GM18907 (cell line): ENCODE measurements around the gene GAB2.
"Not testable (repeated sequence)": the region's sequence is repeated elsewhere in the genome, so short reads cannot be mapped to it uniquely, and the experiment has no call there.

ENCODE experiments used
- ATAC-seq: cut with Tn5 transposase; IDR thresholded peaks from one replicate; pipeline ENCODE4 v1.9.1; 2021; ENCODE audit warnings: mild to moderate bottlenecking, moderate library complexity; ENCODE audit not compliant: unreplicated experiment

GAB2 gene

GRCh38 chr11:78226684-78227680 lies 190.6 kb downstream of the GAB2 start:
- no peak for ATAC-seq

DNA sequence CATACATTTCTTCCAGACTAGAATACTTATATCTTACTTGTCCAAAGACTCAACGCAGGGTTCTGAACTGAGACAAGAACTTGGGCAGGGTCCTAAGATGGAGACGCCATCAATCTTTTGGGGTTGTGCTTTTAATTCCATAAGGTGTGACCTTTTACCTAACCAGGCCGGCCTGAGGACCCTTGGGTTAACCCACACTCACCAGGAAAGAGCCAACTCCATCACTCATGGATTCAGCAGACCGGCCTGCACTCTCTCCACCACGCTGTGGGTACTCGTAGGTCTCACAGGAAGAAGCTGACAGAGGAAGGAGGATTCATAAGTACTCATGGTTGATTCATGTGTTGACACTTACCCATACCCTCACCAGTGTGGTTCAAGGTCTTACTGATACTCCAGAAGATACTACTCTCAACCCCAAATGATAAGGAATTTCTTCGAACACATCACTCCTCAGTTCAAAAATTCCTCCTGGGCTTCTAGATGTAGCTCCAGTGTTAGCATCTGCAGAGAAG lies 192.7 kb downstream of the GAB2 start:
- no peak for ATAC-seq

- no peak for ATAC-seq
Measured at GRCh38 chr11:78224506-78224905, 193.1 kb downstream of the GAB2 start.

DNA sequence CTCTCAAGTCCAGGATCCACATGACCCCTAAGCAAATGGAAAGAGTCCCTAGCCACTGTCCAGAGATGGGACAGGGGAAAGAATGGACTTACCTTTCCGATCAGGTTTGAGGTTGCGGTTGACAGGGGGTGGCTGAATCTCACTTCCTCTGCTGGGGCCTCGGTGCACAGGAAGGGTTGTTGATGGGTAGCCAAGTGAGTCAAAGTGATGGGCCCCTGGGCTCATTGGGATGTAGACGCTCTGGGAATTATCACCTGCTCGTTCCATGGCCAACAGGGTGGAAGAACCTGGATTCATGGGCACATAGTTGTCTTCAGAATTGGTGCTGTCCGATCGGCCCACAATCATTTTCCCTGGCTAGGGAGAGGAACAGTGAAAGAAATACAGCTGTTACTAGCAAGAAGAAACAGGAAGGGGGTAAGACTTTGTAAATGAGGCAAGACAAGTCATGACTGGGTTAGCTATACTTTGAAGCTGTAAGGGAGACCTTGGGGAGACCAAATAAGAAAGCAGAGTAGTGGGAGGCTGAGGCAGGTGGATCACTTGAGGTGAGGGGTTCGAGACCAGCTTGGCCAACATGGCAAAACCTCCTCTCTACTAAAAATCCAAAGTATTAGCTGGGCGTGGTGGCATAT lies 194.2 kb downstream of the GAB2 start:
- peak; percentile 84 for ATAC-seq

GRCh38 chr11:78222726-78223125 lies 194.9 kb downstream of the GAB2 start:
- ATAC-seq, result not testable (repeated sequence)

- ATAC-seq, result no peak
Measured at GRCh38 chr11:78221396-78222315, 196.0 kb downstream of the GAB2 start.

DNA sequence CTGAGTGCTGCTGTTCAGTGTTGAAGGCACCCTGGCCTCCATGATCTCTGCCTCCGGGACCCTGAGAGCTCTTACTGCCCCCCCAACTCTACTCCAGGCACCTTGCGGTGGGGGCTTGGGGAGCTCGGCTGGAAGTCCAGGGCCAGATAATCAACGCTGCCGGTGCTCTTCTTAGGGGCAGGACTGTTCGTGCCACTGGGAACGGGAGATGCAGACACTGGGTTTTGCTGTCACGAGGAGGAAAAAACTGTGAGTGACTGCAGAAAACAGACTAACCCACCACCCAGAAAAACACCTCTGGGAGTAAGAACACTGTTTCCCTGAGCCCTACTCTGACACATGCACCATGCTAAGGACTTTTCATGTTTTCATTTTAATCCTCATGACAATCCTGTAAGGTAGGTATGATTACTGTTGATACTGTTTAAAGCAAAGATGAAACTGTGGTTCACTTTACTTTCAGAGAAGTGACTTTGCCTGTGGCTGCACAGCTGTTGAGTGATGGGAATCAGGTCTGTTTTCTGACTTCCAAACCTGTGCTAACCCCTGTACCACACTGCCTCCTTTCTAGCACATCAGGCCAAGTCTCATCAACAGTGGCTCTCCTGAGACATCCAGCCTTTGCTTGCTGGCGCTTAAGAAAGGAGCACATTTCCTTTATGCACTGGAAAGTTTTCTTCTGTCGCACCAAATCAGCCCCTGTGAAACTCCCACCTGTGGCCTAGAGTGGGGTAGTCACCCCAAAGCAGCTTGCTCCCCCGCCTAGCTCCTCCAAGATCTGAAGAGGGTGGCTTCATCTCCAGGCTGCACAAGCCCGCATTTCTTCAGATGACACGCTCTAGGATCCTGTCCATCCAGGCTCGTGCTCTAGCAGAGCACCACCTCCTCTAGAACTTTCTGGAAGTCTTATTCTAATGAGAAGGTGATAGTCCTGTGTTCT lies 197.1 kb downstream of the GAB2 start:
- no peak for ATAC-seq

DNA sequence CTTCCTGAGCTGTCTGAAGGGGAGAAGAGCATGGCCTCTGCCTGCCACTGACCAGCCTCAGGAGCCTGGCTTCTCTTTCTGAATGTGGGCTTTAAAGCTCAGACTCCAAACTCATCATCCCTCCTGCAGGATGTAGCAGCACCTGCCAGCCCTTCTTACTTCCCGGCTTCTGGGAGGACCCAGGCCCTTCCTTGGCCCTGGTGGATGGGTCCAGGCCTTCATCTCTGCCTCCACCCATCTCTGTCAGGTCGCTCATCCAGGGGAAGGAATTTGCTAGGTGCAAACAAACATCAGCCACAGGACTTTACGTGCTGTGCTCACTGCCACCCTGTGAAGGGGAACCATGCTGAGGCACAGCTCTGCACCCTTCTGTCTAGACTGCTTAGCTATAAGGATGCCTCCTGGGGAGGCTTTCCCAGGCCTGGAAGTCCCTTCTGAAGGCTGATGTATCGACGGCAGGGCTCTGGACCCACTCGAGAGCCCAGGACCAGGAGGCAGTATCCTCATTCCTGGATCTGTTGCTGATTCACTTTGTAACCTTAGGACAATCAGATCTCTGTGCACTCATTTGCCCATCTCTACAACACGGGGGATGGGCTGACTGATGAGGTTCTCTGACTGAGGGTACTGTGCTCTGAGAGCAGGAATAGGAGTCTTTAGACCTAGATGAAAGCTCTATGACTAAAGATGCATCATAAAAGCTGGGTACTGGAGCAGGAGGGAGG lies 198.0 kb downstream of the GAB2 start:
- ATAC-seq, result no peak

- no peak for ATAC-seq
Measured at GRCh38 chr11:78218707-78219492, 198.7 kb downstream of the GAB2 start.

DNA sequence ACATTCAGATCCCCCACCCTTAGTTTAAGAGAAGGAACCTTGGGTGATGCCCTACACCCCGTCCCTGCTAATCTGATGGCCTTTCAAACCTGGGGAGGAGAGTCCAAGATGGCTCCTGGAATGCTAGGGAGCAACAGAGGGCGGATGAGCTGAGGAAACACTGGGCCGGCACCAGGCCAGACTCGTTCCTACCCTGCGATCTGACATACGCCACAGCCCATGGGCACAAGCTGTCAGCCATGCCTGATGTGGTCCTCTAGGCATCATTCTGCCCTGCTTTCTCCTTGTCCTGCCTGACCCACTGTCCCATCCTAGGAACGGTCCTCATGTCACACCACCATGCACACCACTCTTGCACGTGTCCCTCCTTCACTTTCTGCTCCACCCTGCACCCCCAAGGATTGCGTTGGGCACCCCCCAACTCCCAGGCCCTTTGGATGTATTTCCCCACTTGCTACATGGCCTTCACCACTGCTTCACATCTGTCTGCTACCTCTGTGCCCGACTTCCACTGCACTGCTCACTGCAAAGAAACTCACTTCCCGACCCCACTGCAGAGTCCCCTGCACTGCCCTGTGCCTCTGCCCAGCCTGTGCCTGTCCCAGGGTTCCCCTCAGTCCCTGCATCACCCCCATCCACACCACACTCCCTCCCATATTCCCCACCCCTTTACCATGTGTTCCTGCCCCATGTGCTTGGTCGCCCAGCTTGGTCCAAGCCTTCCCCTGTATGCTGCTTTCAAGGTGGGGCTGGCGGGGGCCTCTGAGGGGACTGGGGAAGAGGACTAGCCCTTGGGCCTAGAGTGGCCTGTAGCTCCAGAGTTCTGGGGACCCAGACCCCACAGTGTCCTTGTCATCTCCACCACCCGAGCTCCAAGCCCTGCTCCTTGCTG lies 199.7 kb downstream of the GAB2 start:
- ATAC-seq, result no peak

- ATAC-seq, result no peak
Measured at GRCh38 chr11:78216571-78217287, 200.9 kb downstream of the GAB2 start.

GRCh38 chr11:78216021-78216420 lies 201.6 kb downstream of the GAB2 start:
- no peak for ATAC-seq

DNA sequence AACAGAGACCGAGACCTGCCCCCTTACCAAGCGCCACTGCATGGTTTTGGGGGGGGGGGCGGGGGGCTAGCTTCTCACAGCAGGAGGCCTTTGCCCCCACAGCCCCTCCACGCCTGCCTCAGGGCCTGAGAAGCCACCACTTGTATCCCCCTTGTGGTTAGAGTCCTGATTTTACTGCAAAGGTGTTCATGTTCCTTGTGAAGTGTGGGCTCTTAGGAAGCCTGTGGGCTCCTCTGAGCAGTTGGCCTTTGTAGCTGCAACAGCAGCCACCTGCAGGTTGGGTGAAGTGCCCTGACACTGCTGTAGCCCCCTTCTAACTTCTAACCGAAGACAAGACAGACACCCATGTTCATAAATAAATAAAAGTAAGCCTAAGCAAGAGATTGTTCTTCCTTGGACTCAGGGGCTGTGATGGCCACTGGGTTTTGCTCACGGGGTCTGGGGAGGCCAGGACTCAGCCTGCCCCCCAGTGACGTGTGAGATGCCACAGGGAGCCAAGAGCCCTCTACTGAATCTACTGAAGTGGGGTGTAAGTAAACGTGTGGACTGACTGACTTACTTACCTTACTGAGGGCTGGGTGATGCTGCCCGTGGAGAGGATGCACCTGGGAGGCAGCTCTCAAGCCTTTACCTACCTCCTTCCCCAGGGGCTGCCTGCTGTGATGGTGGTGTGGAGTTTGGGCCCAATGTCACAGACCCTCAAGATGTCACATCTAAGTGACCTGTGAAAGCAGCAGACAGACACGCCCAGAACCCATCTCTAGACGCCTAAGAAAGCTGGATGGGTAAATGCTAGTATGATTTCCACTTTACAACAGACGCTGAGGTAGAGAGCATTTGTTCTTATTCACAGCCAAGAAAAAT lies 203.1 kb downstream of the GAB2 start:
- no peak for ATAC-seq

DNA sequence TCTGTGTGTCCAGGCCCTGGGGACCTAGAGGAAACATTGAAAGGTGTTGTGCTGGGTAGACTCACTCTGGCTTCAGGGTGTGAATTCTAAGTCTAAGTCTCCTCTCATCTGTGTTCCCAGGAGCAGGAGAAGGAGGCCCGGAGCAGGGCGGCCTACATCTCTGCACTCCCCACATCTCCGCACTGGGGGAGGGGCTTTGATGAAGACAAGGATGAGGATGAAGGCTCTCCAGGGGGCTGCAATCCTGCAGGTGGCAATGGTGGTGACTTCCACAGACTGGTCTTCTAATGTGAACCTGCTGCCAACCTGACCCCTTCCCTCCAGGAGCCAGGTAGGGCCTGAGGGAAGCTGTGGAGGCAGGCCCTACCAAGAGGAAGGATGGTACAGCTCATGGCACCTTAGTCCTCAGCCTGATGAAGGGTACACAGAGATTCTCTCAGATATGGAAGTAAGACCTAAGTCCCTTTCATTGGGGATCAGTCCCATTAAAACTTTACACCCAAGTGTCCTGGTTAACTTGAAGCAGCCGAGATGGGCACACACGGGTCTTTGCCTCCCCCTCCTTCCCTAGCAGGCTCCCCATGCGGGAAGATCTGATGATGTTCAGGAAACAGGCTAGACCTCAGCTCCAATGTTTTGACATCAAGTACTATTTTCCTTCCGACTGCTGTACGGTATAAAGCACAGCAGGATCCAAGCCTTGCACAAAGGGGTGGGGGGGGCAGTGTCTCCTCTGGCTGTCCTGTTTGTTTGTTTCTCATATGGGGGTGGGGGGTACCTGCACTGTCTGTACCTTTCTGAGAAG lies 203.9 kb downstream of the GAB2 start:
- no peak for ATAC-seq
